ENCODE measurements around the gene HOXA4. TPM values are rescaled to one million over a fixed set of nuclear protein-coding genes. Genes with fewer than 3 reads are reported as not detected.
A peak's percentile ranks its signal among the peaks of the same experiment; 100 is the strongest.

The HOXA4 gene
- polyA plus RNA-seq, 1 experiment, result 1.3 TPM

- Histone ChIP-seq H3K27me3 (ENCODE audit: control insufficient read depth, insufficient read depth, low read length) (no peaks in the 10 kb centered on the region), H3K36me3 (ENCODE audit: control insufficient read depth, insufficient read depth, low read length) (no peaks in the 10 kb centered on the region), H3K4me3 (ENCODE audit: low read depth, low read length) (peak overlapping the region; percentile 74)
- CTCF ChIA-PET, result interaction anchor here (0.5 to 2.2 kb wide), 3 partner anchors 11 to 473 kb away, joined by 3 to 9 read pairs (median 3); partner anchors contain the start of gene HOXA5
- no peak for TF ChIP-seq CTCF (IDR thresholded peaks at IDR 0.05; ENCODE audit: insufficient read depth, low read depth, low read length)
- DNase-seq (ENCODE audit: low read depth), result no peak
- POLR2A ChIA-PET, result no interaction called here
Observed at GRCh38 chr7:27154901-27155815, 24.6 kb upstream of the HOXA4 start.

GRCh38 chr7:27154369-27154768, 23.8 kb upstream of the HOXA4 start:
- DNase-seq (ENCODE audit: low read depth), result no peak
- POLR2A ChIA-PET, result no interaction called here
- Histone ChIP-seq H3K27me3 (ENCODE audit: control insufficient read depth, insufficient read depth, low read length) (no peaks in the 10 kb centered on the region), H3K4me3 (ENCODE audit: low read depth, low read length) (no peak overlapping the region), H3K36me3 (ENCODE audit: control insufficient read depth, insufficient read depth, low read length) (no peaks in the 10 kb centered on the region)
- CTCF ChIA-PET, result interaction anchor here (1.6 to 6.9 kb wide), 2 partner anchors 8 to 11 kb away, joined by 6 to 74 read pairs; partner anchors contain the start of gene HOXA5
- TF ChIP-seq CTCF (IDR thresholded peaks at IDR 0.05; ENCODE audit: insufficient read depth, low read depth, low read length), result no peak

- CTCF ChIA-PET, result interaction anchor here (1.6 to 6.9 kb wide), 3 partner anchors 9 to 788 kb away, joined by 5 to 74 read pairs (median 6); partner anchors contain the start of gene HOXA5
- POLR2A ChIA-PET, result no interaction called here
- no peak for DNase-seq (ENCODE audit: low read depth)
- TF ChIP-seq CTCF (IDR thresholded peaks at IDR 0.05; ENCODE audit: insufficient read depth, low read depth, low read length), result no peak
- no peaks in the 10 kb centered on the region for H3K27me3 ChIP-seq (ENCODE audit: control insufficient read depth, insufficient read depth, low read length)
- no peak overlapping the region for H3K4me3 ChIP-seq (ENCODE audit: low read depth, low read length)
- H3K36me3 ChIP-seq (ENCODE audit: control insufficient read depth, insufficient read depth, low read length), result no peaks in the 10 kb centered on the region
Observed at GRCh38 chr7:27153526-27153925, 23.0 kb upstream of the HOXA4 start.

- no peak for TF ChIP-seq CTCF (IDR thresholded peaks at IDR 0.05; ENCODE audit: insufficient read depth, low read depth, low read length)
- CTCF ChIA-PET, result interaction anchor here (1.4 to 6.9 kb wide), 4 partner anchors 9 to 787 kb away, joined by 5 to 74 read pairs (median 8); partner anchors contain the start of gene HOXA5
- no peak for DNase-seq (ENCODE audit: low read depth)
- H3K4me3 ChIP-seq (ENCODE audit: low read depth, low read length), result peak overlapping the region; percentile 3; the same call in 1 of the 2 replicates
- no peaks in the 10 kb centered on the region for H3K36me3 ChIP-seq (ENCODE audit: control insufficient read depth, insufficient read depth, low read length)
- H3K27me3 ChIP-seq (ENCODE audit: control insufficient read depth, insufficient read depth, low read length), result no peaks in the 10 kb centered on the region
- POLR2A ChIA-PET, result no interaction called here
Observed at GRCh38 chr7:27152816-27153442, 22.4 kb upstream of the HOXA4 start.

All from BJ (cell line).